ENCODE data around the gene MIA3.
"Not testable (repeated sequence)": the region's sequence is repeated elsewhere in the genome, so short reads cannot be mapped to it uniquely, and the experiment has no call there.

GRCh38 chr1:222609111-222609510 lies 8.8 kb upstream of the MIA3 start:
- TF ChIP-seq EZH2phosphoT487 (IDR thresholded peaks at IDR 0.05; ENCODE audit: borderline replicate concordance, low read length); CTCF (IDR thresholded peaks at IDR 0.05; ENCODE audit: low read depth, low read length, poor library complexity, severe bottlenecking): not testable (repeated sequence)
